ENCODE data around the gene FAM241B.

DNA sequence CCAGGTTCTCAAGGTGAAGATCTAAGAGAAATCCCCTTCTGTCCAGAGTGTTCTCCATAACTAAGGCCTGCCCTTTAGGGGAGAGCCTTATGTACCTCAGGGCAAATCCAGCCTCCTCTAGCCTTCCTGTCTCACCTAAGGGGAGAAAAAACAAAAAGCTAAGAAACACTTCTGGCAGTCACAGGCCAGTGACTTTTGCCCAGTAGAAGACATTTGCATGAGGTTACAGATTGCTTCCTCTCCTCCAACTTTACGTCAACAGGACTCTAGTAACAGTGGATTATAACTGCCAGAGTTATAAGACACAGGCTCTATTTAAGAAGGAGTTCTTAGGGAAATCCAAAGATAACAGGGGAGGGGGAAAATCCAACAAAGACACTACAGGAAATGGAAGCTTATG, 15.9 kb upstream of the FAM241B start:
- TF ChIP-seq EZH2 (IDR thresholded peaks at IDR 0.05) (no peak), ELF1 (IDR thresholded peaks at IDR 0.05; ENCODE audit: borderline replicate concordance, low read depth) (no peak), CBX3 (IDR thresholded peaks at IDR 0.05; ENCODE audit: low read depth) (no peak), POLR2A (IDR thresholded peaks at IDR 0.05; ENCODE audit: borderline replicate concordance, extremely low read depth, insufficient read depth, insufficient read length) (no peak), POLR2AphosphoS5 (IDR thresholded peaks at IDR 0.05; ENCODE audit: low read depth, low read length) (no peak), RAD21 (IDR thresholded peaks at IDR 0.05; ENCODE audit: low read depth) (no peak)
- TF ChIP-seq, protein P1, sequence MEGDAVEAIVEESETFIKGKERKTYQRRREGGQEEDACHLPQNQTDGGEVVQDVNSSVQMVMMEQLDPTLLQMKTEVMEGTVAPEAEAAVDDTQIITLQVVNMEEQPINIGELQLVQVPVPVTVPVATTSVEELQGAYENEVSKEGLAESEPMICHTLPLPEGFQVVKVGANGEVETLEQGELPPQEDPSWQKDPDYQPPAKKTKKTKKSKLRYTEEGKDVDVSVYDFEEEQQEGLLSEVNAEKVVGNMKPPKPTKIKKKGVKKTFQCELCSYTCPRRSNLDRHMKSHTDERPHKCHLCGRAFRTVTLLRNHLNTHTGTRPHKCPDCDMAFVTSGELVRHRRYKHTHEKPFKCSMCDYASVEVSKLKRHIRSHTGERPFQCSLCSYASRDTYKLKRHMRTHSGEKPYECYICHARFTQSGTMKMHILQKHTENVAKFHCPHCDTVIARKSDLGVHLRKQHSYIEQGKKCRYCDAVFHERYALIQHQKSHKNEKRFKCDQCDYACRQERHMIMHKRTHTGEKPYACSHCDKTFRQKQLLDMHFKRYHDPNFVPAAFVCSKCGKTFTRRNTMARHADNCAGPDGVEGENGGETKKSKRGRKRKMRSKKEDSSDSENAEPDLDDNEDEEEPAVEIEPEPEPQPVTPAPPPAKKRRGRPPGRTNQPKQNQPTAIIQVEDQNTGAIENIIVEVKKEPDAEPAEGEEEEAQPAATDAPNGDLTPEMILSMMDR (IDR thresholded peaks at IDR 0.05 in 2 of 3, conservative IDR thresholded peaks at IDR 0.05 in 1 of 3; ENCODE audit: borderline replicate concordance in 1 of 3, insufficient read depth in 1 of 3, low read depth in 2 of 3, low read length in 2 of 3) = no peak
- TF ChIP-seq, protein P2, sequence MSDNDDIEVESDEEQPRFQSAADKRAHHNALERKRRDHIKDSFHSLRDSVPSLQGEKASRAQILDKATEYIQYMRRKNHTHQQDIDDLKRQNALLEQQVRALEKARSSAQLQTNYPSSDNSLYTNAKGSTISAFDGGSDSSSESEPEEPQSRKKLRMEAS (IDR thresholded peaks at IDR 0.05) = no peak

All from HCT116 (cell line).